Nephron (organoid): ENCODE data around the gene INTS4.
A peak's percentile ranks its signal among the peaks of the same experiment; 100 is the strongest.
"Not testable (repeated sequence)": the region's sequence is repeated elsewhere in the genome, so short reads cannot be mapped to it uniquely, and the experiment has no call there.

Experiments used
- H3K27ac Mint-ChIP-seq, 3 experiments: 2 replicates each; pipeline ENCODE4 v1.8.0; 2020; ENCODE audit warnings: mixed read lengths in 3 of 3, mild to moderate bottlenecking in 2 of 3, moderate library complexity in 1 of 3
- H3K27me3 Mint-ChIP-seq: 2 replicates; pipeline ENCODE4 v1.8.0; 2021; ENCODE audit warnings: low read depth, mild to moderate bottlenecking, moderate library complexity, mixed read lengths
- H3K36me3 Mint-ChIP-seq: 2 replicates; pipeline ENCODE4 v1.8.0; 2020; ENCODE audit warnings: low read depth, mixed read lengths
- H3K4me1 Mint-ChIP-seq: 2 replicates; pipeline ENCODE4 v1.8.0; 2020; ENCODE audit warnings: mixed read lengths
- H3K4me3 Mint-ChIP-seq, 3 experiments: 2 replicates each; pipeline ENCODE4 v1.8.0; 2020; ENCODE audit warnings: mild to moderate bottlenecking in 3 of 3, mixed read lengths in 3 of 3, moderate library complexity in 2 of 3
- H3K9me3 Mint-ChIP-seq: 2 replicates; pipeline ENCODE4 v1.8.0; 2020; ENCODE audit warnings: mixed read lengths
- CTCF ChIP-seq, 3 experiments: fragments of 200-600 bp; sonication (generic); IDR thresholded peaks; one replicate each; pipeline ENCODE4 v1.5.0; 2021; ENCODE audit warnings: antibody characterized with exemption in 3 of 3; ENCODE audit not compliant: unreplicated experiment in 3 of 3

INTS4 gene

GRCh38 chr11:78034623-78035022 is 40.2 kb upstream of the INTS4 start:
- no peak overlapping the region for H3K4me3 Mint-ChIP-seq
- H3K4me1 Mint-ChIP-seq: peaks cover 28% of the 10 kb centered on the region
- H3K27ac Mint-ChIP-seq: peak overlapping the region in 1 of 3 experiments; percentile 58
- H3K27me3 Mint-ChIP-seq: peaks cover 4% of the 10 kb centered on the region
- no peaks in the 10 kb centered on the region for H3K9me3 Mint-ChIP-seq
- H3K36me3 Mint-ChIP-seq: no peaks in the 10 kb centered on the region
- no peak for TF ChIP-seq CTCF (IDR thresholded peaks at IDR 0.05; ENCODE audit: unreplicated experiment in 3 of 3)

- TF ChIP-seq CTCF (IDR thresholded peaks at IDR 0.05; ENCODE audit: unreplicated experiment in 3 of 3): no peak
- Mint-ChIP-seq H3K4me1 (peaks cover 32% of the 10 kb centered on the region), H3K4me3 (no peak overlapping the region)
These were observed 38.6 kb upstream of the INTS4 start for GRCh38 chr11:78033040-78033439.

GRCh38 chr11:78032090-78032489 is 37.6 kb upstream of the INTS4 start:
- Mint-ChIP-seq H3K27me3 (peaks cover 4% of the 10 kb centered on the region), H3K9me3 (no peaks in the 10 kb centered on the region), H3K4me3 (no peak overlapping the region), H3K4me1 (peaks cover 34% of the 10 kb centered on the region), H3K36me3 (no peaks in the 10 kb centered on the region), H3K27ac (peak overlapping the region in 1 of 3 experiments; percentile 62)
- no peak for TF ChIP-seq CTCF (IDR thresholded peaks at IDR 0.05; ENCODE audit: unreplicated experiment in 3 of 3)

More at GRCh38 chr11:78033040-78033439, 38.6 kb upstream of the INTS4 start:
- H3K9me3 Mint-ChIP-seq: no peaks in the 10 kb centered on the region
- H3K27me3 Mint-ChIP-seq: peaks cover 4% of the 10 kb centered on the region
- H3K36me3 Mint-ChIP-seq: no peaks in the 10 kb centered on the region
- peak overlapping the region; percentile 21 to 78 (median 57) for H3K27ac Mint-ChIP-seq

- H3K27ac Mint-ChIP-seq: peak overlapping the region; percentile 50 to 87 (median 62)
- TF ChIP-seq CTCF (IDR thresholded peaks at IDR 0.05; ENCODE audit: unreplicated experiment in 3 of 3): no peak
- H3K4me3 Mint-ChIP-seq: no peak overlapping the region
- H3K4me1 Mint-ChIP-seq: peaks cover 34% of the 10 kb centered on the region
- no peaks in the 10 kb centered on the region for H3K36me3 Mint-ChIP-seq
- no peaks in the 10 kb centered on the region for H3K9me3 Mint-ChIP-seq
- H3K27me3 Mint-ChIP-seq: peaks cover 4% of the 10 kb centered on the region
These were observed 37.2 kb upstream of the INTS4 start for GRCh38 chr11:78031629-78032028.

GRCh38 chr11:78030429-78031325 is 36.2 kb upstream of the INTS4 start:
- peaks cover 4% of the 10 kb centered on the region for H3K27me3 Mint-ChIP-seq
- H3K4me1 Mint-ChIP-seq: peaks cover 34% of the 10 kb centered on the region
- H3K36me3 Mint-ChIP-seq: no peaks in the 10 kb centered on the region
- H3K9me3 Mint-ChIP-seq: no peaks in the 10 kb centered on the region
- peak overlapping the region; percentile 88 to 92 (median 91) for H3K27ac Mint-ChIP-seq
- H3K4me3 Mint-ChIP-seq: peak overlapping the region in 1 of 3 experiments; percentile 4
- TF ChIP-seq CTCF (IDR thresholded peaks at IDR 0.05; ENCODE audit: unreplicated experiment in 3 of 3): no peak

- not testable (repeated sequence) for H3K9me3 Mint-ChIP-seq, H3K4me3 Mint-ChIP-seq, H3K36me3 Mint-ChIP-seq, H3K27me3 Mint-ChIP-seq
- peak overlapping the region; percentile 4 to 67 (median 52) for H3K27ac Mint-ChIP-seq
- peaks cover 29% of the 10 kb centered on the region for H3K4me1 Mint-ChIP-seq
These were observed 34.0 kb upstream of the INTS4 start for GRCh38 chr11:78028423-78028822.
